Sigmoid colon (tissue), 4 donors: Measurements from ENCODE around the gene ATXN7.

ENCODE experiments used
- POLR2AphosphoS5 ChIP-seq, 4 donors: sonication (generic); formaldehyde crosslinking; IDR thresholded peaks; one replicate each; pipeline ENCODE4 v1.6.1; 2017; ENCODE audit warnings: antibody characterized with exemption in 4 of 4
- TF ChIP-seq, protein P1 (sequence below), 4 experiments: fragments of 450-650 bp in 3 of 4; fragments of 200-600 bp in 1 of 4; IDR thresholded peaks; one replicate each; pipeline ENCODE4 v1.5.1; 2016 to 2019; ENCODE audit warnings: antibody characterized with exemption in 4 of 4, mild to moderate bottlenecking in 3 of 4, moderate library complexity in 2 of 4

DNA sequence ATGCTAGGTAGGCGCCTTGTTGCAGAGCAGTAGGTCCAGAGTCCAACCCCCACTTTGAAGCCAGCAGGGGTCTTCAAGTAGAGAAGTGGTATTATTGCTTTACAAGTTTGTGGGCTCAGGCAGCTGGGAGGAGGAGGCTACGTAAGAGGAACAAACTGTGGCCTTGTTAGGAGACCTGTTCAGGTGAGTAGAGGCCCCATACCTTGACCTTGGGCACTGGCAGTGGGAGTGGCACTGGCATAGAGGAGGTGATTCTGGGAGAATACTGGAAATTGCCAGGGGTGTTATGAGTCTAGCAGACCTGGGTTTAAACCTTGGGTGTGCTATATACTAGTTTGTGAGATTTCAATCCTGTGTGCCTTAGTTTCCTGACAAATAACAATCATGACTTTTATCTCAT is 83.1 kb downstream of the ATXN7 start:
- TF ChIP-seq, protein P1, sequence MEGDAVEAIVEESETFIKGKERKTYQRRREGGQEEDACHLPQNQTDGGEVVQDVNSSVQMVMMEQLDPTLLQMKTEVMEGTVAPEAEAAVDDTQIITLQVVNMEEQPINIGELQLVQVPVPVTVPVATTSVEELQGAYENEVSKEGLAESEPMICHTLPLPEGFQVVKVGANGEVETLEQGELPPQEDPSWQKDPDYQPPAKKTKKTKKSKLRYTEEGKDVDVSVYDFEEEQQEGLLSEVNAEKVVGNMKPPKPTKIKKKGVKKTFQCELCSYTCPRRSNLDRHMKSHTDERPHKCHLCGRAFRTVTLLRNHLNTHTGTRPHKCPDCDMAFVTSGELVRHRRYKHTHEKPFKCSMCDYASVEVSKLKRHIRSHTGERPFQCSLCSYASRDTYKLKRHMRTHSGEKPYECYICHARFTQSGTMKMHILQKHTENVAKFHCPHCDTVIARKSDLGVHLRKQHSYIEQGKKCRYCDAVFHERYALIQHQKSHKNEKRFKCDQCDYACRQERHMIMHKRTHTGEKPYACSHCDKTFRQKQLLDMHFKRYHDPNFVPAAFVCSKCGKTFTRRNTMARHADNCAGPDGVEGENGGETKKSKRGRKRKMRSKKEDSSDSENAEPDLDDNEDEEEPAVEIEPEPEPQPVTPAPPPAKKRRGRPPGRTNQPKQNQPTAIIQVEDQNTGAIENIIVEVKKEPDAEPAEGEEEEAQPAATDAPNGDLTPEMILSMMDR (IDR thresholded peaks at IDR 0.05) = no peak
- no peak for TF ChIP-seq POLR2AphosphoS5 (IDR thresholded peaks at IDR 0.05)
